Breast epithelium (tissue), 3 donors: ENCODE data around the gene REM1.

Experiments
- POLR2A ChIP-seq: fragments of 450-650 bp; IDR thresholded peaks from one replicate; pipeline ENCODE4 v1.6.1; 2016; ENCODE audit warnings: antibody characterized with exemption, mild to moderate bottlenecking, moderate library complexity
- POLR2AphosphoS5 ChIP-seq, 3 donors: sonication (generic); formaldehyde crosslinking; IDR thresholded peaks; one replicate each; pipeline ENCODE4 v1.6.1; 2017; ENCODE audit warnings: antibody characterized with exemption in 3 of 3
- TF ChIP-seq, protein P1 (sequence below), 3 donors: fragments of 450-650 bp; IDR thresholded peaks; one replicate each; pipeline ENCODE4 v1.5.1; 2016 to 2017; ENCODE audit warnings: antibody characterized with exemption in 3 of 3, mild to moderate bottlenecking in 3 of 3, moderate library complexity in 3 of 3

- TF ChIP-seq, protein P1, sequence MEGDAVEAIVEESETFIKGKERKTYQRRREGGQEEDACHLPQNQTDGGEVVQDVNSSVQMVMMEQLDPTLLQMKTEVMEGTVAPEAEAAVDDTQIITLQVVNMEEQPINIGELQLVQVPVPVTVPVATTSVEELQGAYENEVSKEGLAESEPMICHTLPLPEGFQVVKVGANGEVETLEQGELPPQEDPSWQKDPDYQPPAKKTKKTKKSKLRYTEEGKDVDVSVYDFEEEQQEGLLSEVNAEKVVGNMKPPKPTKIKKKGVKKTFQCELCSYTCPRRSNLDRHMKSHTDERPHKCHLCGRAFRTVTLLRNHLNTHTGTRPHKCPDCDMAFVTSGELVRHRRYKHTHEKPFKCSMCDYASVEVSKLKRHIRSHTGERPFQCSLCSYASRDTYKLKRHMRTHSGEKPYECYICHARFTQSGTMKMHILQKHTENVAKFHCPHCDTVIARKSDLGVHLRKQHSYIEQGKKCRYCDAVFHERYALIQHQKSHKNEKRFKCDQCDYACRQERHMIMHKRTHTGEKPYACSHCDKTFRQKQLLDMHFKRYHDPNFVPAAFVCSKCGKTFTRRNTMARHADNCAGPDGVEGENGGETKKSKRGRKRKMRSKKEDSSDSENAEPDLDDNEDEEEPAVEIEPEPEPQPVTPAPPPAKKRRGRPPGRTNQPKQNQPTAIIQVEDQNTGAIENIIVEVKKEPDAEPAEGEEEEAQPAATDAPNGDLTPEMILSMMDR (IDR thresholded peaks at IDR 0.05) = no peak
- TF ChIP-seq POLR2A = no peak
- TF ChIP-seq POLR2AphosphoS5 (IDR thresholded peaks at IDR 0.05) = peak in 1 of 3 donors; percentile 16
Observed at GRCh38 chr20:31496761-31497295, 21.7 kb downstream of the REM1 start.
